Activated naive CD8-positive, alpha-beta T cell treated with anti-CD3 and anti-CD28 coated beads for 36 hours (primary cell): ENCODE results near the gene MYOZ2. TPM values are rescaled to one million over a fixed set of nuclear protein-coding genes. Genes with fewer than 3 reads are reported as not detected.
"Not testable (repeated sequence)": the region's sequence is repeated elsewhere in the genome, so short reads cannot be mapped to it uniquely, and the experiment has no call there.

Experiments used
- DNase-seq: peaks from one replicate; pipeline ENCODE4 v3.0.0; 2021
- H3K27ac Mint-ChIP-seq: one replicate; pipeline ENCODE4 v1.8.0; 2022; ENCODE audit warnings: mild to moderate bottlenecking, moderate library complexity, mixed read lengths
- H3K27me3 Mint-ChIP-seq: one replicate; pipeline ENCODE4 v1.8.0; 2022; ENCODE audit warnings: mild to moderate bottlenecking, mixed read lengths
- H3K36me3 Mint-ChIP-seq: one replicate; pipeline ENCODE4 v1.8.0; 2021; ENCODE audit warnings: mild to moderate bottlenecking, mixed read lengths
- H3K4me1 Mint-ChIP-seq: one replicate; pipeline ENCODE4 v1.8.0; 2021; ENCODE audit warnings: mixed read lengths
- H3K4me3 Mint-ChIP-seq: one replicate; pipeline ENCODE4 v1.8.0; 2022; ENCODE audit warnings: mild to moderate bottlenecking, moderate library complexity, mixed read lengths
- H3K9me3 Mint-ChIP-seq: one replicate; pipeline ENCODE4 v1.8.0; 2022; ENCODE audit warnings: mixed read lengths
- total RNA-seq, 2 experiments: library from RNA; stranded (reverse); gene quantifications; one replicate each; pipeline ENCODE4 v1.2.3, GENCODE V29; 2021

MYOZ2 gene
- total RNA-seq, 2 experiments from 2014 or later, result not detected

GRCh38 chr4:119142833-119143232, 7.2 kb downstream of the MYOZ2 start:
- no peaks in the 10 kb centered on the region for H3K27me3 Mint-ChIP-seq
- peaks cover 21% of the 10 kb centered on the region for H3K4me1 Mint-ChIP-seq
- no peaks in the 10 kb centered on the region for H3K9me3 Mint-ChIP-seq
- no peak overlapping the region for H3K4me3 Mint-ChIP-seq
- no peak overlapping the region for H3K27ac Mint-ChIP-seq
- no peak for DNase-seq
- H3K36me3 Mint-ChIP-seq, result no peaks in the 10 kb centered on the region

GRCh38 chr4:119143341-119143740, 7.7 kb downstream of the MYOZ2 start:
- not testable (repeated sequence) for H3K36me3 Mint-ChIP-seq, H3K27ac Mint-ChIP-seq, DNase-seq, H3K9me3 Mint-ChIP-seq, H3K4me3 Mint-ChIP-seq, H3K27me3 Mint-ChIP-seq
- H3K4me1 Mint-ChIP-seq, result peaks cover 17% of the 10 kb centered on the region

GRCh38 chr4:119149110-119149509, 13.5 kb downstream of the MYOZ2 start:
- DNase-seq, result no peak
- Mint-ChIP-seq H3K27ac (no peak overlapping the region), H3K36me3 (no peaks in the 10 kb centered on the region), H3K4me1 (no peaks in the 10 kb centered on the region), H3K27me3 (no peaks in the 10 kb centered on the region), H3K4me3 (no peak overlapping the region), H3K9me3 (no peaks in the 10 kb centered on the region)

- H3K27ac Mint-ChIP-seq, result no peak overlapping the region
- no peaks in the 10 kb centered on the region for H3K4me1 Mint-ChIP-seq
- no peaks in the 10 kb centered on the region for H3K9me3 Mint-ChIP-seq
- H3K4me3 Mint-ChIP-seq, result no peak overlapping the region
- DNase-seq, result no peak
- no peaks in the 10 kb centered on the region for H3K36me3 Mint-ChIP-seq
- peaks cover 6% of the 10 kb centered on the region for H3K27me3 Mint-ChIP-seq
Observed at GRCh38 chr4:119151161-119151560, 15.5 kb downstream of the MYOZ2 start.

GRCh38 chr4:119152741-119153140, 17.1 kb downstream of the MYOZ2 start:
- H3K27me3 Mint-ChIP-seq, result peaks cover 7% of the 10 kb centered on the region
- no peak overlapping the region for H3K4me3 Mint-ChIP-seq
- no peaks in the 10 kb centered on the region for H3K36me3 Mint-ChIP-seq
- no peaks in the 10 kb centered on the region for H3K4me1 Mint-ChIP-seq
- H3K27ac Mint-ChIP-seq, result no peak overlapping the region
- no peaks in the 10 kb centered on the region for H3K9me3 Mint-ChIP-seq
- no peak for DNase-seq

GRCh38 chr4:119162174-119162573, 26.5 kb downstream of the MYOZ2 start:
- H3K4me3 Mint-ChIP-seq, result no peak overlapping the region
- no peaks in the 10 kb centered on the region for H3K36me3 Mint-ChIP-seq
- no peaks in the 10 kb centered on the region for H3K9me3 Mint-ChIP-seq
- H3K27ac Mint-ChIP-seq, result no peak overlapping the region
- no peaks in the 10 kb centered on the region for H3K27me3 Mint-ChIP-seq
- no peaks in the 10 kb centered on the region for H3K4me1 Mint-ChIP-seq
- no peak for DNase-seq

- Mint-ChIP-seq H3K27me3 (no peaks in the 10 kb centered on the region), H3K27ac (no peak overlapping the region), H3K9me3 (no peaks in the 10 kb centered on the region), H3K36me3 (no peaks in the 10 kb centered on the region), H3K4me1 (no peaks in the 10 kb centered on the region), H3K4me3 (no peak overlapping the region)
- DNase-seq, result no peak
Observed at GRCh38 chr4:119165767-119166166, 30.1 kb downstream of the MYOZ2 start.

GRCh38 chr4:119170195-119170594, 34.6 kb downstream of the MYOZ2 start:
- no peaks in the 10 kb centered on the region for H3K4me1 Mint-ChIP-seq
- no peaks in the 10 kb centered on the region for H3K36me3 Mint-ChIP-seq
- no peak overlapping the region for H3K4me3 Mint-ChIP-seq
- no peak for DNase-seq
- H3K9me3 Mint-ChIP-seq, result no peaks in the 10 kb centered on the region
- no peak overlapping the region for H3K27ac Mint-ChIP-seq
- H3K27me3 Mint-ChIP-seq, result no peaks in the 10 kb centered on the region

GRCh38 chr4:119172223-119172622, 36.6 kb downstream of the MYOZ2 start:
- Mint-ChIP-seq H3K4me3 (no peak overlapping the region), H3K27me3 (no peaks in the 10 kb centered on the region), H3K9me3 (no peaks in the 10 kb centered on the region), H3K4me1 (no peaks in the 10 kb centered on the region), H3K27ac (no peak overlapping the region), H3K36me3 (no peaks in the 10 kb centered on the region)
- DNase-seq, result no peak

- H3K4me1 Mint-ChIP-seq, H3K27ac Mint-ChIP-seq, DNase-seq, H3K9me3 Mint-ChIP-seq, H3K36me3 Mint-ChIP-seq, H3K4me3 Mint-ChIP-seq, H3K27me3 Mint-ChIP-seq: not testable (repeated sequence)
Observed at GRCh38 chr4:119173729-119174361, 38.2 kb downstream of the MYOZ2 start.

GRCh38 chr4:119179011-119179410, 43.4 kb downstream of the MYOZ2 start:
- Mint-ChIP-seq H3K27ac (no peak overlapping the region), H3K4me3 (no peak overlapping the region), H3K27me3 (no peaks in the 10 kb centered on the region), H3K4me1 (no peaks in the 10 kb centered on the region), H3K36me3 (no peaks in the 10 kb centered on the region), H3K9me3 (no peaks in the 10 kb centered on the region)
- no peak for DNase-seq

GRCh38 chr4:119184128-119184527, 48.5 kb downstream of the MYOZ2 start:
- Mint-ChIP-seq H3K4me3 (no peak overlapping the region), H3K36me3 (no peaks in the 10 kb centered on the region), H3K27ac (no peak overlapping the region), H3K27me3 (no peaks in the 10 kb centered on the region), H3K4me1 (no peaks in the 10 kb centered on the region), H3K9me3 (no peaks in the 10 kb centered on the region)
- no peak for DNase-seq

- Mint-ChIP-seq H3K4me1 (no peaks in the 10 kb centered on the region), H3K27ac (no peak overlapping the region), H3K4me3 (no peak overlapping the region), H3K9me3 (no peaks in the 10 kb centered on the region), H3K36me3 (peaks cover 3% of the 10 kb centered on the region), H3K27me3 (no peaks in the 10 kb centered on the region)
- DNase-seq, result no peak
Observed at GRCh38 chr4:119189638-119190037, 54.0 kb downstream of the MYOZ2 start.

GRCh38 chr4:119190354-119190753, 54.7 kb downstream of the MYOZ2 start:
- H3K27me3 Mint-ChIP-seq, result no peaks in the 10 kb centered on the region
- H3K36me3 Mint-ChIP-seq, result peaks cover 7% of the 10 kb centered on the region
- H3K4me3 Mint-ChIP-seq, result no peak overlapping the region
- H3K9me3 Mint-ChIP-seq, result no peaks in the 10 kb centered on the region
- H3K27ac Mint-ChIP-seq, result no peak overlapping the region
- H3K4me1 Mint-ChIP-seq, result no peaks in the 10 kb centered on the region
- DNase-seq, result no peak

GRCh38 chr4:119191505-119191904, 55.9 kb downstream of the MYOZ2 start:
- no peaks in the 10 kb centered on the region for H3K9me3 Mint-ChIP-seq
- H3K27me3 Mint-ChIP-seq, result no peaks in the 10 kb centered on the region
- DNase-seq, result no peak
- no peak overlapping the region for H3K4me3 Mint-ChIP-seq
- no peak overlapping the region for H3K27ac Mint-ChIP-seq
- no peaks in the 10 kb centered on the region for H3K4me1 Mint-ChIP-seq
- peaks cover 8% of the 10 kb centered on the region for H3K36me3 Mint-ChIP-seq

GRCh38 chr4:119197772-119198212, 62.2 kb downstream of the MYOZ2 start:
- DNase-seq, result no peak
- H3K4me3 Mint-ChIP-seq, result no peak overlapping the region
- H3K4me1 Mint-ChIP-seq, result no peaks in the 10 kb centered on the region
- H3K36me3 Mint-ChIP-seq, result peaks cover 18% of the 10 kb centered on the region
- H3K27me3 Mint-ChIP-seq, result no peaks in the 10 kb centered on the region
- H3K27ac Mint-ChIP-seq, result no peak overlapping the region
- peaks cover 10% of the 10 kb centered on the region for H3K9me3 Mint-ChIP-seq
